H1 (cell line): Measurements from ENCODE around the gene MPST. TPM values are rescaled to one million over a fixed set of nuclear protein-coding genes. Genes with fewer than 3 reads are reported as not detected.

Experiments
- CTCF ChIA-PET: fragments of 300-600 bp; sonication (Branson Sonifier 250); formaldehyde crosslinking; loops from one replicate; lab custom pipeline; 2021; ENCODE audit not compliant: partially characterized antibody; lab: Charles Lee
- POLR2A ChIA-PET: fragments of 300-600 bp; sonication (Branson Sonifier 250); formaldehyde crosslinking; loops from one replicate; lab custom pipeline; 2021; ENCODE audit warnings: inconsistent platforms; ENCODE audit not compliant: partially characterized antibody; lab: Charles Lee
- DNase-seq, 2 experiments: peaks; one replicate each; pipeline versions ENCODE4 v3.0.0 to v3.0.0-alpha.2; 2010 to 2022; ENCODE audit warnings: low spot score in 2 of 2, low read depth in 1 of 2, mixed read lengths in 1 of 2
- FAIRE-seq: peaks from 2 replicates; lab custom pipeline; 2011; peaks lifted over from hg19 to GRCh38; lab: Jason Lieb, UNC
- H2AFZ ChIP-seq: 2 replicates; pipeline ENCODE4 v1.8.1; 2012; ENCODE audit warnings: low read length, inconsistent platforms
- H2AK5ac ChIP-seq: 2 replicates; pipeline ENCODE4 v1.6.1; 2013; ENCODE audit warnings: low read depth, low read length
- H2BK120ac ChIP-seq: replicated peaks from 2 replicates; pipeline ENCODE3; 2013; ENCODE audit warnings: low read depth, low read length, inconsistent platforms
- H2BK12ac ChIP-seq: 2 replicates; pipeline ENCODE4 v1.6.1; 2013; ENCODE audit warnings: low read depth, low read length
- H2BK15ac ChIP-seq: 2 replicates; pipeline ENCODE4 v1.6.1; 2013; ENCODE audit warnings: low read length
- H2BK20ac ChIP-seq: 2 replicates; pipeline ENCODE4 v1.6.1; 2013; ENCODE audit warnings: low read length
- H2BK5ac ChIP-seq: 2 replicates; pipeline ENCODE4 v1.6.1; 2013; ENCODE audit warnings: low read depth, low read length
- H3K14ac ChIP-seq: 2 replicates; pipeline ENCODE4 v1.6.1; 2013; ENCODE audit warnings: inconsistent platforms; ENCODE audit not compliant: insufficient read length
- H3K18ac ChIP-seq: 2 replicates; pipeline ENCODE4 v1.6.1; 2013; ENCODE audit warnings: low read length; ENCODE audit errors: extremely low read depth
- H3K23ac ChIP-seq: 2 replicates; pipeline ENCODE4 v1.6.1; 2013; ENCODE audit warnings: inconsistent platforms; ENCODE audit not compliant: insufficient read length
- H3K23me2 ChIP-seq: 2 replicates; pipeline ENCODE4 v1.6.1; 2013; ENCODE audit warnings: low read depth, low read length
- H3K27ac ChIP-seq: 2 replicates; pipeline ENCODE4 v1.6.1; 2011; ENCODE audit warnings: low read depth, low read length, inconsistent platforms
- H3K27me3 ChIP-seq, 4 experiments: replicated peaks in 1 of 4; 1 replicate in 1 of 4; 2 replicates in 3 of 4; pipeline versions ENCODE4 v1.6.1 to v1.8.1; 2011 to 2013; ENCODE audit warnings: low read length in 3 of 4, mild to moderate bottlenecking in 3 of 4, inconsistent platforms in 2 of 4, mixed read lengths in 2 of 4, moderate library complexity in 1 of 4; ENCODE audit not compliant: control insufficient read depth in 3 of 4, insufficient read depth in 3 of 4; ENCODE audit errors: extremely low read depth in 1 of 4
- H3K36me3 ChIP-seq, 4 experiments: 2 replicates each; pipeline versions ENCODE4 v1.6.1 to v1.8.1; 2011 to 2013; ENCODE audit warnings: mild to moderate bottlenecking in 4 of 4, low read length in 3 of 4, moderate library complexity in 2 of 4, control low read depth in 1 of 4, inconsistent platforms in 1 of 4; ENCODE audit not compliant: insufficient read depth in 4 of 4, control insufficient read depth in 2 of 4
- H3K4ac ChIP-seq: replicated peaks from 2 replicates; pipeline ENCODE3; 2013; ENCODE audit warnings: low read length, low read depth, mixed read lengths, inconsistent platforms; ENCODE audit not compliant: insufficient read length
- H3K4me1 ChIP-seq, 4 experiments: replicated peaks in 1 of 4; 1 replicate in 1 of 4; 2 replicates in 3 of 4; pipeline versions ENCODE4 v1.6.1 to v1.8.1; 2011 to 2013; ENCODE audit warnings: low read length in 3 of 4, inconsistent platforms in 2 of 4, mixed read lengths in 1 of 4; ENCODE audit not compliant: insufficient read depth in 4 of 4, control insufficient read depth in 3 of 4
- H3K4me2 ChIP-seq, 2 experiments: 2 replicates each; pipeline versions ENCODE4 v1.6.1 to v1.8.1; 2011 to 2013; ENCODE audit warnings: low read depth in 2 of 2, low read length in 2 of 2, control low read depth in 1 of 2, inconsistent platforms in 1 of 2, mild to moderate bottlenecking in 1 of 2; ENCODE audit not compliant: insufficient read depth in 1 of 2
- H3K4me3 ChIP-seq, 4 experiments: fragments of 200-600, 300-600 bp in 1 of 4; sonication (generic), shearing (Covaris generic), sonication (Bioruptor Twin) in 1 of 4; 2 replicates each; pipeline versions ENCODE4 v1.5.1 to v1.8.1; 2011 to 2016; ENCODE audit warnings: low read length in 4 of 4, low read depth in 3 of 4, control low read depth in 2 of 4, inconsistent platforms in 2 of 4, mild to moderate bottlenecking in 2 of 4, mixed read lengths in 1 of 4, moderate library complexity in 1 of 4; ENCODE audit not compliant: insufficient read depth in 2 of 4; ENCODE audit errors: extremely low read depth in 1 of 4
- H3K56ac ChIP-seq: replicated peaks from 2 replicates; pipeline ENCODE3; 2013; ENCODE audit warnings: low read depth, mild to moderate bottlenecking, mixed read lengths, low read length, inconsistent platforms; ENCODE audit not compliant: insufficient read length
- H3K79me1 ChIP-seq: 2 replicates; pipeline ENCODE4 v1.6.1; 2013; ENCODE audit warnings: low read depth, low read length, control low read depth
- H3K79me2 ChIP-seq, 2 experiments: 2 replicates each; pipeline versions ENCODE4 v1.6.1 to v1.8.1; 2012 to 2013; ENCODE audit warnings: low read length in 2 of 2, mild to moderate bottlenecking in 2 of 2, inconsistent platforms in 1 of 2; ENCODE audit not compliant: insufficient read depth in 2 of 2, control insufficient read depth in 1 of 2
- H3K9ac ChIP-seq, 4 experiments: replicated peaks in 1 of 4; 1 replicate in 1 of 4; 2 replicates in 3 of 4; pipeline versions ENCODE4 v1.6.1 to v1.8.1; 2011 to 2013; ENCODE audit warnings: low read depth in 3 of 4, low read length in 3 of 4, control low read depth in 2 of 4, mild to moderate bottlenecking in 2 of 4, moderate library complexity in 2 of 4, inconsistent platforms in 1 of 4; ENCODE audit errors: extremely low read depth in 1 of 4
- H3K9me3 ChIP-seq, 2 experiments: 2 replicates each; pipeline versions ENCODE4 v1.6.1 to v1.8.1; 2012 to 2013; ENCODE audit warnings: mild to moderate bottlenecking in 2 of 2, moderate library complexity in 2 of 2, control low read depth in 1 of 2, inconsistent platforms in 1 of 2, low read depth in 1 of 2, low read length in 1 of 2, mixed read lengths in 1 of 2; ENCODE audit not compliant: insufficient read depth in 2 of 2
- H4K20me1 ChIP-seq, 2 experiments: replicated peaks in 1 of 2; 2 replicates each; pipeline versions ENCODE3 to v1.8.1; 2011 to 2013; ENCODE audit warnings: inconsistent platforms in 2 of 2, low read length in 2 of 2, mild to moderate bottlenecking in 1 of 2; ENCODE audit not compliant: insufficient read depth in 2 of 2, control insufficient read depth in 1 of 2
- H4K5ac ChIP-seq: 2 replicates; pipeline ENCODE4 v1.6.1; 2013; ENCODE audit warnings: low read length, low read depth, mixed read lengths, inconsistent platforms; ENCODE audit not compliant: insufficient read length
- H4K8ac ChIP-seq: 2 replicates; pipeline ENCODE4 v1.8.0; 2013; ENCODE audit warnings: mild to moderate bottlenecking, moderate library complexity, low read length, inconsistent platforms; ENCODE audit not compliant: insufficient read depth; ENCODE audit errors: extremely low read depth
- H4K91ac ChIP-seq: replicated peaks from 2 replicates; pipeline ENCODE3; 2013; ENCODE audit warnings: low read length, mixed read lengths, inconsistent platforms; ENCODE audit not compliant: insufficient read length
- ATF3 ChIP-seq: IDR thresholded peaks from 2 replicates; pipeline ENCODE4 v1.6.1; 2011; ENCODE audit warnings: low read depth, mild to moderate bottlenecking, low read length; ENCODE audit not compliant: insufficient read depth
- NANOG ChIP-seq: IDR thresholded peaks from 2 replicates; pipeline ENCODE4 v1.6.1; 2011; ENCODE audit warnings: low read length, low read depth, mild to moderate bottlenecking, inconsistent platforms; ENCODE audit not compliant: insufficient read depth, poor library complexity, severe bottlenecking
- RBBP5 ChIP-seq: IDR thresholded peaks from 2 replicates; pipeline ENCODE4 v1.7.1; 2012; ENCODE audit warnings: low read depth, mild to moderate bottlenecking, inconsistent platforms, low read length, moderate library complexity, borderline replicate concordance
- SAP30 ChIP-seq: fragments of 300-600 bp; sonication (generic); IDR thresholded peaks from 2 replicates; pipeline ENCODE4 v1.7.1; 2012; ENCODE audit warnings: low read length, moderate library complexity, mild to moderate bottlenecking, inconsistent platforms; ENCODE audit not compliant: insufficient read depth, insufficient replicate concordance
- SP1 ChIP-seq: IDR thresholded peaks from 2 replicates; pipeline ENCODE4 v1.6.1; 2011; ENCODE audit warnings: low read depth, low read length
- TBP ChIP-seq: IDR thresholded peaks from 2 replicates; pipeline ENCODE4 v1.6.1; 2011; ENCODE audit warnings: low read depth, low read length, improper control_type of control experiment
- TEAD4 ChIP-seq: IDR thresholded peaks from 2 replicates; pipeline ENCODE4 v1.6.1; 2012; ENCODE audit warnings: low read depth, low read length, inconsistent platforms, mixed read lengths
- WGBS, 2 experiments: shearing (Covaris generic) in 1 of 2; methylation state at CpG; one replicate each; pipeline versions ENCODE4 v1.1.6 to v1.1.7; 2013 to 2015; ENCODE audit warnings: low lambda C conversion rate in 2 of 2, mixed read lengths in 2 of 2, inconsistent platforms in 1 of 2, low coverage in 1 of 2, missing lambda C conversion rate in 1 of 2; ENCODE audit not compliant: insufficient replicate concordance in 2 of 2, insufficient coverage in 1 of 2, insufficient read length in 1 of 2; ENCODE audit errors: extremely low coverage in 1 of 2, missing lambda C conversion rate in 1 of 2; 5-methylcytosine and 5-hydroxymethylcytosine counted together
- polyA plus RNA-seq, 7 experiments: library from polyadenylated mRNA; depleted of rRNA in 3 of 7; stranded (reverse) in 5 of 7; unstranded in 2 of 7; fragments of >200 nt in 5 of 7; fragments of 200-250 nt in 2 of 7; gene quantifications; 1 replicate in 5 of 7; 2 replicates in 1 of 7; 4 replicates in 1 of 7; pipeline versions ENCODE4 v1.2.1 to v1.2.3, GENCODE V29; 2011 to 2013; ENCODE audit warnings: missing spikeins in 2 of 7, mixed read lengths in 2 of 7
- total RNA-seq: library from RNA; stranded (reverse); fragmentation: NEBNext Ultra II Directional; extraction: Animal tissue kit (Norgen Biotek cat#: 25700); gene quantifications from 2 replicates; pipeline ENCODE4 v1.2.1, GENCODE V29; 2021
- TF ChIP-seq, protein P1 (sequence below): IDR thresholded peaks from 2 replicates; pipeline ENCODE4 v1.6.1; 2012; ENCODE audit warnings: inconsistent platforms
- TF ChIP-seq, protein P2 (sequence below): IDR thresholded peaks from 2 replicates; pipeline ENCODE4 v1.6.1; 2012; ENCODE audit warnings: low read length, inconsistent platforms

Gene MPST
- total and polyA plus RNA-seq, 2 of the 8 experiments (the other 6 are each of a cell fraction or from before 2014, with no cell fraction given) = 86.0 to 124 TPM

DNA sequence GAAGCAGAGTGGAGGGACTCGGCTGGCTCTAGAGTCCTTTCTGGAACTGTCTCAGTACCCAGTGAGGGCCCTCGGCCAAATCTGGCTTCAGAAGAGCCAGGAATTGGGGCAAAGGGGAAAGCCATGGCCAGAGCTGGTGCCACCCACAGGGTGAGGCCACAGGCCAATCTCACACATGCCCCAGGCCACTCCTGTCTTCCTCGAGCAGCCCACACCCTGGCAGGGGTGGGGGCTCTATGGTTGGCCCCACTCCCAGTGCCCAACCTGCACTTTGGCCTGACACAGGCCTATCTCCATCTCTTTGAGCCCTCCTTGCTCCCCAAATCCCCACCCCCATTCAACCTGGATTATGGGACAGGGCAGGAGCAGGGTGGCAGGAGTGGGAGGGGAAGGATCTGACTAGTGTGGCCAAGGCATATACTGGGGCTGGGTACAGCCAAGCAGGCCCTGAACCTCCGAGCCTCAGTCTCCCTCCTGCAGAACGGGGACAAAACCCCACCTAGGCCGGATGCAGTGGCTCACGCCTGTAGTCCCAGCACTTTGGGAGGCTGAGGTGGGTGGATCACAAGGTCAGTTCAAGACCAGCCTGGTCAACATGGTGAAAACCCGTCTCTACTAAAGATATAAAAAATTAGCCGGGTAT lies 7.2 kb upstream of the MPST start:
- H3K9me3 ChIP-seq = no peaks in the 10 kb centered on the region
- H4K20me1 ChIP-seq = peaks cover 1 to 20% of the 10 kb centered on the region in 2 experiments
- no peak overlapping the region for H2BK5ac ChIP-seq
- CTCF ChIA-PET = interaction anchor here (1.1 to 1.3 kb wide), 3 partner anchors 9 to 20 kb away, joined by 3 to 5 read pairs (median 4); no protein-coding TSS in a partner anchor
- H2BK12ac ChIP-seq = no peak overlapping the region
- H4K5ac ChIP-seq = no peak overlapping the region
- H3K4me3 ChIP-seq = no peak overlapping the region
- no peaks in the 10 kb centered on the region for H3K23me2 ChIP-seq
- H3K23ac ChIP-seq = no peak overlapping the region
- POLR2A ChIA-PET = interaction anchor here (0.8 to 1.2 kb wide), 2 partner anchors 12 to 116 kb away, joined by 3 read pairs; no protein-coding TSS in a partner anchor
- H2AK5ac ChIP-seq = no peak overlapping the region
- H3K18ac ChIP-seq = no peak overlapping the region
- no peak overlapping the region for H3K14ac ChIP-seq
- no peak overlapping the region for H3K4me2 ChIP-seq
- H2BK15ac ChIP-seq = no peak overlapping the region
- no peak for FAIRE-seq
- WGBS, 2 experiments = 88% methylated on average over 8 of the region's 9 CpGs; no CpG with 5 or more reads in 1 of the 2 experiments
- H2BK120ac ChIP-seq = no peak overlapping the region
- H3K9ac ChIP-seq = no peak overlapping the region
- no peak overlapping the region for H4K91ac ChIP-seq
- H3K4ac ChIP-seq = no peak overlapping the region
- no peak for DNase-seq
- H3K36me3 ChIP-seq = peaks cover 0 to 5% (median 1%) of the 10 kb centered on the region in 4 experiments; a peak in 2 of 8 replicates
- no peak overlapping the region for H3K56ac ChIP-seq
- no peak overlapping the region for H4K8ac ChIP-seq
- H3K27ac ChIP-seq = no peak overlapping the region
- peaks cover 0 to 4% (median 1%) of the 10 kb centered on the region in 4 experiments; a peak in 3 of 7 replicates for H3K4me1 ChIP-seq
- H3K79me2 ChIP-seq = no peaks in the 10 kb centered on the region; a peak in 1 of 4 replicates
- no peak overlapping the region for H2BK20ac ChIP-seq
- no peak overlapping the region for H2AFZ ChIP-seq
- H3K27me3 ChIP-seq = no peaks in the 10 kb centered on the region; a peak in 2 of 7 replicates
- no peaks in the 10 kb centered on the region; the same call in 1 of the 2 replicates for H3K79me1 ChIP-seq
- no peak for TF ChIP-seq SP1
- no peak for TF ChIP-seq SAP30
- no peak for TF ChIP-seq NANOG
- TF ChIP-seq, protein P1, sequence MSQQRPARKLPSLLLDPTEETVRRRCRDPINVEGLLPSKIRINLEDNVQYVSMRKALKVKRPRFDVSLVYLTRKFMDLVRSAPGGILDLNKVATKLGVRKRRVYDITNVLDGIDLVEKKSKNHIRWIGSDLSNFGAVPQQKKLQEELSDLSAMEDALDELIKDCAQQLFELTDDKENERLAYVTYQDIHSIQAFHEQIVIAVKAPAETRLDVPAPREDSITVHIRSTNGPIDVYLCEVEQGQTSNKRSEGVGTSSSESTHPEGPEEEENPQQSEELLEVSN = no peak
- TF ChIP-seq RBBP5 = no peak
- no peak for TF ChIP-seq ATF3
- no peak for TF ChIP-seq TBP
- TF ChIP-seq, protein P2, sequence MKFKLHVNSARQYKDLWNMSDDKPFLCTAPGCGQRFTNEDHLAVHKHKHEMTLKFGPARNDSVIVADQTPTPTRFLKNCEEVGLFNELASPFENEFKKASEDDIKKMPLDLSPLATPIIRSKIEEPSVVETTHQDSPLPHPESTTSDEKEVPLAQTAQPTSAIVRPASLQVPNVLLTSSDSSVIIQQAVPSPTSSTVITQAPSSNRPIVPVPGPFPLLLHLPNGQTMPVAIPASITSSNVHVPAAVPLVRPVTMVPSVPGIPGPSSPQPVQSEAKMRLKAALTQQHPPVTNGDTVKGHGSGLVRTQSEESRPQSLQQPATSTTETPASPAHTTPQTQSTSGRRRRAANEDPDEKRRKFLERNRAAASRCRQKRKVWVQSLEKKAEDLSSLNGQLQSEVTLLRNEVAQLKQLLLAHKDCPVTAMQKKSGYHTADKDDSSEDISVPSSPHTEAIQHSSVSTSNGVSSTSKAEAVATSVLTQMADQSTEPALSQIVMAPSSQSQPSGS = no peak
- TF ChIP-seq TEAD4 = no peak
